Activated T-cell treated with anti-CD3 and anti-CD28 coated beads for 24 hours (primary cell): ENCODE results near the gene ZNF778.
A peak's percentile ranks its signal among the peaks of the same experiment; 100 is the strongest.

ENCODE experiments used
- DNase-seq: peaks from one replicate; pipeline ENCODE4 v3.0.0-alpha.2; 2020; ENCODE audit warnings: low read depth

ZNF778 gene

GRCh38 chr16:89194340-89195311 lies 22.9 kb upstream of the ZNF778 start:
- DNase-seq: no peak

- no peak for DNase-seq
Observed at GRCh38 chr16:89195521-89196171, 21.9 kb upstream of the ZNF778 start.

- no peak for DNase-seq
Observed at GRCh38 chr16:89197033-89197632, 20.4 kb upstream of the ZNF778 start.

GRCh38 chr16:89197633-89198416 lies 19.7 kb upstream of the ZNF778 start:
- DNase-seq: no peak

- DNase-seq: no peak
Observed at GRCh38 chr16:89198417-89199240, 18.9 kb upstream of the ZNF778 start.

- no peak for DNase-seq
Observed at GRCh38 chr16:89199241-89200123, 18.0 kb upstream of the ZNF778 start.

GRCh38 chr16:89200124-89200849 lies 17.2 kb upstream of the ZNF778 start, which contains the start of gene SLC22A31:
SLC22A31 (minus strand) TSS chr16:89200537; CDS start chr16:89200501, 36 bp downstream.
- no peak for DNase-seq

GRCh38 chr16:89200850-89201411 lies 16.6 kb upstream of the ZNF778 start:
- DNase-seq: no peak

GRCh38 chr16:89201439-89202377 lies 15.8 kb upstream of the ZNF778 start:
- peak; percentile 72 for DNase-seq

- DNase-seq: no peak
Observed at GRCh38 chr16:89202422-89203215, 14.9 kb upstream of the ZNF778 start.

- no peak for DNase-seq
Observed at GRCh38 chr16:89207993-89208392, 9.5 kb upstream of the ZNF778 start.

GRCh38 chr16:89209522-89210044 lies 7.9 kb upstream of the ZNF778 start:
- DNase-seq: no peak

- no peak for DNase-seq
Observed at GRCh38 chr16:89210165-89210903, 7.2 kb upstream of the ZNF778 start.

- no peak for DNase-seq
Observed at GRCh38 chr16:89210904-89211515, 6.5 kb upstream of the ZNF778 start.

GRCh38 chr16:89216315-89217137 lies 977 bp upstream of the ZNF778 start:
- DNase-seq: peak; percentile 73
